Fibroblast of lung (primary cell): ENCODE data around the gene GABRG3.

ENCODE experiments used
- CTCF ChIP-seq, 2 donors: IDR thresholded peaks in 1 of 2; conservative IDR thresholded peaks in 1 of 2; 1 replicate in 1 of 2; 2 replicates in 1 of 2; pipeline ENCODE4 v1.5.1; 2011 to 2012; ENCODE audit warnings: low read length in 2 of 2, control low read depth in 1 of 2, inconsistent platforms in 1 of 2, low read depth in 1 of 2, mild to moderate bottlenecking in 1 of 2
- EZH2 ChIP-seq: IDR thresholded peaks from 2 replicates; pipeline ENCODE4 v1.5.1; 2012; ENCODE audit warnings: low read length, control low read depth, mild to moderate bottlenecking; ENCODE audit errors: missing control alignments

GRCh38 chr15:27491666-27492621 is 521.0 kb downstream of the GABRG3 start:
- TF ChIP-seq CTCF (conservative IDR thresholded peaks at IDR 0.05 in 1 of 2, IDR thresholded peaks at IDR 0.05 in 1 of 2; ENCODE audit: low read depth in 1 of 2, low read length in 2 of 2) (no peak), EZH2 (no peak)
